ENCODE measurements around the gene CLTCL1. TPM values are rescaled to one million over a fixed set of nuclear protein-coding genes. Genes with fewer than 3 reads are reported as not detected.

Gene CLTCL1
- total RNA-seq, 1 donor from 2014 or later: 6.8 TPM

DNA sequence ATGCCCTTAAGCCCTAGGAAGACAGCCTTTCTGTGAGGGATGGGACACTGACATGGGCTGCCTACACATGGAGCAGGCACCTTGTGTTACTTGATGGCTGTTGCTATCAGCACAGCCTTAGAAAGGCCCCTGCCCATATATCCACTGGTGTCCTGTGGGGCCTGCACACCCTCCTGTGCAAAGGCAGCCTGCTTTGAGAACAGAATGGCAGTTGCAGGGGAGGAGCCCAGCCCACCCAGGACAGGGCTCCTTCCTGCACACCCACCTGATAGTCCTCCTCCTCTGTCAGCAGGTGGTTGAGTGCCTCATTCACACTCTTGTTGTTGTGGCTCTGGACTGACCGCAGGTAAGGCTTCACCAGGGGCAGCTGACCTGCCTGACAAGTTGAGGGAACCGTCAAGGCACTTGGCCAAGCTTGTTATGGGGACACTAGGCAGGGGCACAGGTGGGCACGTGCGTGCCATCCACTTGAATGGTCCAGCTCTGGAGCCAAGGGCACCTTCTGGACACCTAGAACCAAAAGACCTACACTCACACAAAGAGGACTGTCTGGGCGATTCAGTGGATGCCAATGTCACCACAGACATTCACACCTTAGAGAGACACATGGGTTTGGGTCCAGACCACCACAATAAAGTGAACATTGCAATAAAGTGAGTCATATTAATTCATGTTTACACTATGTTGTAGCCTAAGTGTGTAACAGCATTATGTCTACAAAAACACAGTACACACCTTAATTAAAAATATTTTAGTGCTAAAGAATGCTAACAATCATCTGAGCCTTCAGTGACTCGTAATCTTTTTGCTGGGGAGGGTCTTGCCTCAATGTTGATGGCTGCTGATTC is 103.6 kb downstream of the CLTCL1 start:
- H3K4me1 ChIP-seq: no peaks in the 10 kb centered on the region
- H3K9me3 ChIP-seq: no peaks in the 10 kb centered on the region
- H3K27ac ChIP-seq: no peak overlapping the region
- H3K4me3 ChIP-seq: no peak overlapping the region
- ATAC-seq (no peak), DNase-seq (no peak)
- H3K36me3 ChIP-seq: no peaks in the 10 kb centered on the region
- intact Hi-C loops (cut with DNase I): no loop called here
- H3K27me3 ChIP-seq (ENCODE audit: low read depth): no peaks in the 10 kb centered on the region
- TF ChIP-seq, protein P1, sequence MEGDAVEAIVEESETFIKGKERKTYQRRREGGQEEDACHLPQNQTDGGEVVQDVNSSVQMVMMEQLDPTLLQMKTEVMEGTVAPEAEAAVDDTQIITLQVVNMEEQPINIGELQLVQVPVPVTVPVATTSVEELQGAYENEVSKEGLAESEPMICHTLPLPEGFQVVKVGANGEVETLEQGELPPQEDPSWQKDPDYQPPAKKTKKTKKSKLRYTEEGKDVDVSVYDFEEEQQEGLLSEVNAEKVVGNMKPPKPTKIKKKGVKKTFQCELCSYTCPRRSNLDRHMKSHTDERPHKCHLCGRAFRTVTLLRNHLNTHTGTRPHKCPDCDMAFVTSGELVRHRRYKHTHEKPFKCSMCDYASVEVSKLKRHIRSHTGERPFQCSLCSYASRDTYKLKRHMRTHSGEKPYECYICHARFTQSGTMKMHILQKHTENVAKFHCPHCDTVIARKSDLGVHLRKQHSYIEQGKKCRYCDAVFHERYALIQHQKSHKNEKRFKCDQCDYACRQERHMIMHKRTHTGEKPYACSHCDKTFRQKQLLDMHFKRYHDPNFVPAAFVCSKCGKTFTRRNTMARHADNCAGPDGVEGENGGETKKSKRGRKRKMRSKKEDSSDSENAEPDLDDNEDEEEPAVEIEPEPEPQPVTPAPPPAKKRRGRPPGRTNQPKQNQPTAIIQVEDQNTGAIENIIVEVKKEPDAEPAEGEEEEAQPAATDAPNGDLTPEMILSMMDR (IDR thresholded peaks at IDR 0.05): no peak

DNA sequence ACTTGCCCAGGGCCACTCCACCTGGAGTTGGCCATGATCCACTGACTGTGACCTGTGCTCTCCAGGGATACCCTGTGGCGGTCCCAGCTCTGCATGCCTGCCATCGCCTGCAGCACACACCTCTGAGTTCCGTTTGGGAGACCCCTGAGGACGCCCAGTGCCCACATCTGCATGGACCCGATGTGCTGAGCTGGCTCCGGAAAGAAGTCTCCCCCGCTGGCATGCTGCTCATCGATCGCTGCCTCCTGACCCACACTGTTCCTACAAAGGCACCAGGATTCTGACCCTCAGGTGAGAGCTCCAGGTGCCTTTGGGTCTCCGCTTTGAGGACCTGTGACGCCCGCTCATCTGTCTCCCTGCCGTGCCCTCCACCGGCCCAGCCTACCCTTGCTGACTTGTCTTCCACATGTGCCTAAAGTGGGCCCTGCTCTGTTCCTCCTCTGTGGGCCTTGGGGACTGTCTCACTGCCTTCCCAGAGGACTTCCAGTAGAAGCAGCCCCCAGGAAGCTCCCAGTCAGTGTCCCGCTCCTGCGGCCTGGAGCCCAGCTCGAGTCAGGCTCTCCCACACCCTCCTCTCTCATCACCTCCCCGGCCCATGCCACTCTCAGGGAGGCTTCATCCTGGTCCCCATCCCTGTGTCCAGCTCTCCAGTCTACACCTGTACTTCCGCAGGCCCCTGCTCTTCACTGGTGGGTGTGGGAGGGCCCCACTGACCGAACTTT is 107.1 kb downstream of the CLTCL1 start:
- no peak for DNase-seq
- H3K27me3 ChIP-seq (ENCODE audit: low read depth): no peaks in the 10 kb centered on the region
- H3K4me1 ChIP-seq: peaks cover 6% of the 10 kb centered on the region
- H3K27ac ChIP-seq: no peak overlapping the region
- ATAC-seq: no peak
- TF ChIP-seq, protein P1 (IDR thresholded peaks at IDR 0.05): no peak
- intact Hi-C loops (cut with DNase I): no loop called here
- no peak overlapping the region for H3K4me3 ChIP-seq
- no peaks in the 10 kb centered on the region for H3K36me3 ChIP-seq
- H3K9me3 ChIP-seq: no peaks in the 10 kb centered on the region

DNA sequence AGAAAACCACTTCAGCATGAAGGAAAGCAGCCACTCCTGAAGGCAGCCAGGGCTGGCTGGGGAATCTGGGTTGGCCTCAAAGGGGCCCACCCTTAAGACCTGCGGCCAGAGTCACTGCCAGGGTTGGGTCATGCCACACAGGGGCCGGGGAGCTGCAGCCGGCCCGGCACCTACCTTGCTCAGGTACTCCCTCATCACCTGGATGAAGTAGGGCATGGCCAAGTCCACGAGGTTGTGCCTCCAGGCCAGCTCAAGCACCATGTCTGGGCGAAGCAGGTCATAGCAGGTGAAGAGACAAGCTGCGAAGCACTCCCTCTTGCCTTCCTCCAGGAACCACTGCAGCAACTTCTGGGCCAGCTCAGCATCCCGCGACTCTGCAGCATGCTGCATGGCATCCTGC is 108.3 kb downstream of the CLTCL1 start:
- Histone ChIP-seq H3K27me3 (ENCODE audit: low read depth) (no peaks in the 10 kb centered on the region), H3K4me3 (no peak overlapping the region), H3K36me3 (no peaks in the 10 kb centered on the region), H3K4me1 (peaks cover 6% of the 10 kb centered on the region), H3K27ac (no peak overlapping the region), H3K9me3 (no peaks in the 10 kb centered on the region)
- TF ChIP-seq, protein P1 (IDR thresholded peaks at IDR 0.05): no peak
- intact Hi-C loops (cut with DNase I): no loop called here
- ATAC-seq (no peak), DNase-seq (no peak)

DNA sequence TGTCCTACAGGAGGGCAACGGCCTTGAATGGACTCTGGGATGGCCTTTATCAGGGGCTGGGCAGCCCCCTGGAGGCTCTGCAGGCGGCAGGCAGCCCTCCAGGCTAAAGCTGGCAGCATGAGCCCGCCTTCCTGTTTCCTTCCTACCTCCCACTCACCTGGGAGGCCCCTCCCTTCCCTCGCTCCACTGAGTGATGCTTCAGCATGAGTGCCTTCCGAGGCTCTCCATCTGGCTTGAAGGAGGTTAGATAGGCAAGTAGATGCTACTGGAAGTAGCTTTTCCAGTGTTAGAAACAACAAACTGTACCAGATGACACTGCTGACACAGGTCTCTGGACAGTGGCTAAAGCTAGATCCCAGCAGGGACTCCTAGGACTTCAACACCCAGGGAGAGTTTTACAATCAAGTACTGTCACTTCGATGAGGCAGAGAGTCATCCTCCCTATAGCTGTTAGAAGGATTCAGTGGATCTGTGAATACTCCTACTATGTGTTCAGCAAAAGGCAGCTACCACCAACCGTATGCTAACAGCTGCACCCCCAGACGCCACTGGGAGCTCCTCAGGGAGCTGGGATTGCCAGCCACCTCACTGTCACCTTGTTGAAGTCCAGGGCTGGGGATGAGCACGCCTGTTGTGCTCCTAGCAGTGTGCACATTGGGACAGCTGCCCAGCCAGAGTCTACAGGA is 108.9 kb downstream of the CLTCL1 start:
- Histone ChIP-seq H3K36me3 (no peaks in the 10 kb centered on the region), H3K27ac (no peak overlapping the region), H3K9me3 (no peaks in the 10 kb centered on the region), H3K4me1 (peaks cover 9% of the 10 kb centered on the region), H3K27me3 (ENCODE audit: low read depth) (no peaks in the 10 kb centered on the region), H3K4me3 (no peak overlapping the region)
- ATAC-seq (no peak), DNase-seq (no peak)
- intact Hi-C loops (cut with DNase I): no loop called here
- TF ChIP-seq, protein P1 (IDR thresholded peaks at IDR 0.05): no peak

DNA sequence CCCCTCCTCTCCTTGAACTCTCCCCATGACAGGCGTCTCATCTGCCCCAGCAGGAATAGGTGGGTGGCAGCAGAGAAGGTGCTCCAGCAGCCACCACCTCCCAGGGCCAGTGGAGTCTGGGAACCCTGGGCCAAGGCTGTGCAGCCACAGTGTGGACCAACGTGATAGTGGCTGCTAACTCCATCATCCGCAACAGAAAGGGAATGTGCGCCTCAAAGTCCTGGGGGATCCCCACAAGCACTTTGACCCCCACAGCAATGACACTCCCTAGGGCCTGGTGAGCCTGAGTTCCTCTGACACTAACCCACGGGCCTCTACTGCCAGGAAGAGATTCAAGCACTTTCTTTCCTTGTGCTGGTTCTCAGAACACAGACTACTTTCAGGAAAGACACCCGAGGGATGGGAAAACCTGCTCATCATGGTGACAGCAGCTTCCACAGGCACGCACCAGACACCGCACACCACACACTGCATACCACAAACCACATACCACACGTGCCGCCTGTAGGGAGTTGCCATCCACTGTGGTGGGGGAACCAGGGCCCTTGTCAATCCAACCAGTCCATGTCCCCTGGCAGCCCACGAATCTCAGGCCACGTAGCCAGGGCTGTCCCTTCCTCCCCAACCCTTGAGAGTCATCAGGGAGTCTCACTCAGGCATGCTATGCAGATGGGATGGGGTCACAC is 109.6 kb downstream of the CLTCL1 start:
- H3K4me3 ChIP-seq: no peak overlapping the region
- no peaks in the 10 kb centered on the region for H3K27me3 ChIP-seq (ENCODE audit: low read depth)
- intact Hi-C loops (cut with DNase I): no loop called here
- no peak for DNase-seq
- no peaks in the 10 kb centered on the region for H3K9me3 ChIP-seq
- no peak overlapping the region for H3K27ac ChIP-seq
- TF ChIP-seq, protein P1 (IDR thresholded peaks at IDR 0.05): no peak
- H3K36me3 ChIP-seq: no peaks in the 10 kb centered on the region
- no peak for ATAC-seq
- peaks cover 15% of the 10 kb centered on the region for H3K4me1 ChIP-seq
